ENCODE results near the gene BNIP3. TPM values are rescaled to one million over a fixed set of nuclear protein-coding genes. Genes with fewer than 3 reads are reported as not detected.

Gene BNIP3
- total and polyA plus RNA-seq, 4 donors = 36.8 to 151 (median 114) TPM

- Histone ChIP-seq H3K9ac (ENCODE audit: low read depth in 1 of 2, low read length in 2 of 2) (no peak overlapping the region), H3K4me1 (ENCODE audit: control insufficient read depth in 4 of 4, insufficient read depth in 4 of 4, low read length in 3 of 4) (peaks cover 10 to 37% (median 28%) of the 10 kb centered on the region in 4 donors), H3K27ac (ENCODE audit: low read depth in 1 of 2, low read length in 2 of 2) (no peak overlapping the region), H3K36me3 (ENCODE audit: control insufficient read depth in 4 of 4, insufficient read depth in 3 of 4, low read depth in 1 of 4, low read length in 3 of 4) (peaks cover 4 to 17% (median 8%) of the 10 kb centered on the region in 4 donors), H3K4me3 (ENCODE audit: low read depth in 1 of 3, low read length in 3 of 3) (no peak overlapping the region), H3K9me3 (ENCODE audit: control insufficient read depth in 4 of 4, low read length in 3 of 4) (no peaks in the 10 kb centered on the region), H3K27me3 (ENCODE audit: control insufficient read depth in 4 of 4, insufficient read depth in 4 of 4, low read length in 3 of 4) (no peaks in the 10 kb centered on the region)
- TF ChIP-seq HNF4G (IDR thresholded peaks at IDR 0.05) = no peak
- TF ChIP-seq GABPA (IDR thresholded peaks at IDR 0.05 in 1 of 2, conservative IDR thresholded peaks at IDR 0.05 in 1 of 2) = no peak
- no peak for TF ChIP-seq NR2F2 (IDR thresholded peaks at IDR 0.05)
- TF ChIP-seq FOXA1 (IDR thresholded peaks at IDR 0.05) = no peak
- TF ChIP-seq FOXA2 (IDR thresholded peaks at IDR 0.05) = no peak
- TF ChIP-seq, protein P1, sequence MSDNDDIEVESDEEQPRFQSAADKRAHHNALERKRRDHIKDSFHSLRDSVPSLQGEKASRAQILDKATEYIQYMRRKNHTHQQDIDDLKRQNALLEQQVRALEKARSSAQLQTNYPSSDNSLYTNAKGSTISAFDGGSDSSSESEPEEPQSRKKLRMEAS (IDR thresholded peaks at IDR 0.05) = no peak
- TF ChIP-seq JUND (IDR thresholded peaks at IDR 0.05) = no peak
- no peak for TF ChIP-seq RXRA (IDR thresholded peaks at IDR 0.05)
- no peak for DNase-seq (ENCODE audit: low spot score)
- 96% methylated on average over 10 of the region's 10 CpGs for WGBS
These were observed 5.9 kb downstream of the BNIP3 start for GRCh38 chr10:131975796-131976195.

GRCh38 chr10:131975003-131975402 is 6.7 kb downstream of the BNIP3 start:
- TF ChIP-seq REST (IDR thresholded peaks at IDR 0.05) (no peak), RAD21 (IDR thresholded peaks at IDR 0.05) (no peak), CTCF (IDR thresholded peaks at IDR 0.05; ENCODE audit: low read depth, low read length, missing input control) (no peak), EGR1 (IDR thresholded peaks at IDR 0.05; ENCODE audit: low read depth in 2 of 2) (no peak), YY1 (IDR thresholded peaks at IDR 0.05) (no peak), RXRA (IDR thresholded peaks at IDR 0.05) (no peak), HNF4G (IDR thresholded peaks at IDR 0.05) (no peak), FOXA2 (IDR thresholded peaks at IDR 0.05) (no peak), HNF4A (conservative IDR thresholded peaks at IDR 0.05) (no peak), SP1 (IDR thresholded peaks at IDR 0.05) (no peak), TAF1 (conservative IDR thresholded peaks at IDR 0.05) (no peak)
- Histone ChIP-seq H3K27me3 (ENCODE audit: control insufficient read depth in 4 of 4, insufficient read depth in 4 of 4, low read length in 3 of 4) (no peaks in the 10 kb centered on the region), H3K9ac (ENCODE audit: low read depth in 1 of 2, low read length in 2 of 2) (no peak overlapping the region), H3K36me3 (ENCODE audit: control insufficient read depth in 4 of 4, insufficient read depth in 3 of 4, low read depth in 1 of 4, low read length in 3 of 4) (peaks cover 6 to 25% (median 15%) of the 10 kb centered on the region in 4 donors), H3K4me1 (ENCODE audit: control insufficient read depth in 4 of 4, insufficient read depth in 4 of 4, low read length in 3 of 4) (peaks cover 10 to 33% (median 27%) of the 10 kb centered on the region in 4 donors), H3K27ac (ENCODE audit: low read depth in 1 of 2, low read length in 2 of 2) (no peak overlapping the region), H3K4me3 (ENCODE audit: low read depth in 1 of 3, low read length in 3 of 3) (no peak overlapping the region), H3K9me3 (ENCODE audit: control insufficient read depth in 4 of 4, low read length in 3 of 4) (no peaks in the 10 kb centered on the region)
- 87% methylated on average over 6 of the region's 6 CpGs for WGBS
- DNase-seq (ENCODE audit: low spot score) = no peak

All from liver (tissue), 9 donors.